ENCODE data around the gene ANKRD13D. TPM values are rescaled to one million over a fixed set of nuclear protein-coding genes. Genes with fewer than 3 reads are reported as not detected.
A peak's percentile ranks its signal among the peaks of the same experiment; 100 is the strongest.

Gene ANKRD13D
- total and polyA plus RNA-seq, 9 donors = 5.6 to 60.9 (median 41.3) TPM

DNA sequence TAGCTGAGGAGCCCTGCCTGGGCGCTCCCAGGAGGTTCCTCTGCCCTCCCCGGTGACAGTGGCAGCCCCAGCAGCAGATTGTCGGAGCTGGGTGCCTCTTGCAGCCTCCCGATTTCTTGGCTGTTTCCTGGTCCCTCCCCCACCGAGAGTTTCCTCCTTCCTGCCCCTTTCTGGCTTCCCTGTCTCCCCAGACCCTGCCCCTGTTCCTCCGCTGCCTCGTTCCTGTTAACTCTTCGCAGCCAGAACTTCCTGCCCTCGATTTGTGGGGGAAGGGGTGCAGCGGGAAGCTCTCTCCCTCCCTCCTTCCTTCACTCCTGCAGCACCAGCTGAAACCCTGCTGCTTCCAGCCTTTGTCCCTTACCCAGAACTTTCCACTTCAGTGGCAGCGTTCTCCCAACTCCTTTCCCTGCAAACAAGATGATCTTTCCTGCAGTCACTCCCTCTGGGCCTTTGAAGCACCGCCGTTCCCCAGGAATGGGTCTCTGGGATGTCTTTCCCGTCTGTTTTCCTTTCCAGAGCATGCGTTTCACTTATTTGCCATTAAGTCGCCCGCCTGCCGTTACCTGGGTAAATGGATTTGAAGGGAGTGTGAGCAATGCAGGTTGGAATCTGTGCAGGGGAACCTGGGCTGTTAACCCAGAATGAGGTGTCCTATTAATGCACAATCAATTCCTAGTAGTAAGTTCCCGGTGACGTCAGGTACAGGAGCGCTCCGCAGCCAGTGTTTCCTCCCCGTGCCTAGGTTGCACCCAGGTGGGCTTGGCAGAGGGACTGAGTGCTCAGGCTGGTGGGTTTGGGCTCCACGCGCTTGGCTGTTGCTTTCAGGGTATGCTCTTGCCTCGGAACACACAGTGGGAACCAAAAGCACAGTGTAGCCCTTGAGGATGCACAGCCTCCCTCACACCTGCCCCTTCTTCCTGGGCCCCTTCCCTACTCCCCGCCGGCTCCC, 18.6 kb upstream of the ANKRD13D start:
- intact Hi-C loops (cut with DNase I) = loop anchor here in 2 of 4 donors (5.0 to 10.0 kb wide), 2 partner anchors 37 to 124 kb away; partner anchors contain the start of gene RAD9A (in 1 of the 2)
- H3K27ac ChIP-seq = peak overlapping the region in 1 of 2 donors; percentile 54
- no peak overlapping the region for H3K4me3 ChIP-seq
- H3K9me3 ChIP-seq = no peaks in the 10 kb centered on the region
- no peaks in the 10 kb centered on the region for H3K36me3 ChIP-seq
- WGBS, 3 donors = 37 to 38% (median 38%) methylated on average over 28 of the region's 28 CpGs
- no peaks in the 10 kb centered on the region for H3K27me3 ChIP-seq
- peak in 3 of 5 donors; percentile 23 to 42 (median 38) for DNase-seq
- TF ChIP-seq, protein P1, sequence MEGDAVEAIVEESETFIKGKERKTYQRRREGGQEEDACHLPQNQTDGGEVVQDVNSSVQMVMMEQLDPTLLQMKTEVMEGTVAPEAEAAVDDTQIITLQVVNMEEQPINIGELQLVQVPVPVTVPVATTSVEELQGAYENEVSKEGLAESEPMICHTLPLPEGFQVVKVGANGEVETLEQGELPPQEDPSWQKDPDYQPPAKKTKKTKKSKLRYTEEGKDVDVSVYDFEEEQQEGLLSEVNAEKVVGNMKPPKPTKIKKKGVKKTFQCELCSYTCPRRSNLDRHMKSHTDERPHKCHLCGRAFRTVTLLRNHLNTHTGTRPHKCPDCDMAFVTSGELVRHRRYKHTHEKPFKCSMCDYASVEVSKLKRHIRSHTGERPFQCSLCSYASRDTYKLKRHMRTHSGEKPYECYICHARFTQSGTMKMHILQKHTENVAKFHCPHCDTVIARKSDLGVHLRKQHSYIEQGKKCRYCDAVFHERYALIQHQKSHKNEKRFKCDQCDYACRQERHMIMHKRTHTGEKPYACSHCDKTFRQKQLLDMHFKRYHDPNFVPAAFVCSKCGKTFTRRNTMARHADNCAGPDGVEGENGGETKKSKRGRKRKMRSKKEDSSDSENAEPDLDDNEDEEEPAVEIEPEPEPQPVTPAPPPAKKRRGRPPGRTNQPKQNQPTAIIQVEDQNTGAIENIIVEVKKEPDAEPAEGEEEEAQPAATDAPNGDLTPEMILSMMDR (IDR thresholded peaks at IDR 0.05) = no peak
- TF ChIP-seq POLR2A (IDR thresholded peaks at IDR 0.05) = no peak
- TF ChIP-seq EP300 (IDR thresholded peaks at IDR 0.05) = no peak
- H3K4me1 ChIP-seq (ENCODE audit: insufficient read depth) = peaks cover 46% of the 10 kb centered on the region

- peaks cover 49% of the 10 kb centered on the region for H3K4me1 ChIP-seq (ENCODE audit: insufficient read depth)
- H3K9me3 ChIP-seq = no peaks in the 10 kb centered on the region
- 71 to 76% (median 75%) methylated on average over 5 of the region's 5 CpGs for WGBS, 3 donors
- no peak for DNase-seq
- no peak overlapping the region for H3K27ac ChIP-seq
- no peaks in the 10 kb centered on the region for H3K36me3 ChIP-seq
- intact Hi-C loops (cut with DNase I) = loop anchor here in 2 of 4 donors (5.0 to 10.0 kb wide), 2 partner anchors 36 to 124 kb away; partner anchors contain the start of gene RAD9A (in 1 of the 2)
- TF ChIP-seq EP300 (IDR thresholded peaks at IDR 0.05) = no peak
- TF ChIP-seq POLR2A (IDR thresholded peaks at IDR 0.05) = no peak
- TF ChIP-seq, protein P1 (IDR thresholded peaks at IDR 0.05) = no peak
- H3K4me3 ChIP-seq = no peak overlapping the region
- H3K27me3 ChIP-seq = no peaks in the 10 kb centered on the region
Measured at GRCh38 chr11:67271205-67271540, 17.9 kb upstream of the ANKRD13D start.

DNA sequence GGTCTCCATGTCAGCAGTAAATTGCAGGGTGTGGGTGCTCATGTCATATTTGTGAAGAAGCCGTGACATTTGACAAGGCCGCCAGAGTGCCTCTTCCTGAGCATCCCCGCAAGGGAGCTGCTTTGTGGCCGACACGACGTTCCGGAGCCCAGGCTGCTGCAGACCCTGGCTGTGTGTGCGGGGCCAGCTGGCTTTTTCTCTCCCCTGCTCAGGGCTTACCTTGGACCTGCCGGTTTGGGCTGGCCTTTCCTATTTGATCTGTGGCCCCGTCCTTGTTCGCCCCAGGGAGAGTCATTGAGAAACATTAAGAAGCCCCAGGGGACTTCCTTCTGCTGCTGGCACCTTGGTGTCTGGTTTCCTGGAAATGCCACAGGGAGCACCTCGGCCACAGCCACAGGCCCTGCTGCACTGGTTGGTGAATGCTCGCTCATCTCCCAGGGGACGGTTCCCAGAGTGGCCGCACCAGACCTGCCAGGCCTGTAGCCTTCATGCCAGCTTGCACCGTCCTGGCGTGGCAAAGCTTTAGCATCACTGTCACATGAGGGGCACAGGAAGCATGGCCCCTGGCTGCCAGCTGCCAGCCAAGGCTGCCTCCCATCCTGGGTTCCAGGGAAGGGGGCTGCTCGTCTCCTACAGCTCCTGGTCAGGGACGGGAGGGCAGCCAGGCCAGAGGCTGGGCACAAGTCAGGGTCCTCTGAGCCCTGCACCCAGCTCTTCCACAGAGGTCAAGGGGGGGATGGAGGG, 17.4 kb upstream of the ANKRD13D start:
- H3K4me1 ChIP-seq (ENCODE audit: insufficient read depth) = peaks cover 52% of the 10 kb centered on the region
- intact Hi-C loops (cut with DNase I) = loop anchor here in 2 of 4 donors (5.0 to 10.0 kb wide), 2 partner anchors 36 to 123 kb away; partner anchors contain the start of gene RAD9A (in 1 of the 2)
- 77 to 87% (median 78%) methylated on average over 17 to 19 of the region's 19 CpGs for WGBS, 3 donors

More for the DNA sequence above, 17.4 kb upstream of the ANKRD13D start:
- Histone ChIP-seq H3K27me3 (no peaks in the 10 kb centered on the region), H3K4me3 (no peak overlapping the region), H3K27ac (no peak overlapping the region), H3K36me3 (no peaks in the 10 kb centered on the region), H3K9me3 (no peaks in the 10 kb centered on the region)
- peak in 4 of 5 donors; percentile 16 to 32 (median 19) for DNase-seq
- TF ChIP-seq EP300 (IDR thresholded peaks at IDR 0.05) (no peak), POLR2A (IDR thresholded peaks at IDR 0.05) (no peak)
- TF ChIP-seq, protein P1 (IDR thresholded peaks at IDR 0.05) = no peak
